Calu3 (cell line): ENCODE data around the gene IRF9. TPM values are rescaled to one million over a fixed set of nuclear protein-coding genes. Genes with fewer than 3 reads are reported as not detected.

Experiments used
- BruUV-seq: library from RNA; stranded (reverse); fragments of 400-500 nt; replicated peaks from 2 replicates; lab custom pipeline; 2021; lab: Mats Ljungman, UMichigan
- CTCF ChIA-PET: fragments of 300-600 bp; sonication (Branson Sonifier 250); formaldehyde crosslinking; loops from one replicate; lab custom pipeline; 2022; ENCODE audit warnings: antibody characterized with exemption; lab: Charles Lee
- DNase-seq: peaks from one replicate; pipeline ENCODE4 v3.0.0; 2022
- H3K27ac Mint-ChIP-seq: one replicate; pipeline ENCODE4 v1.8.0; 2022; ENCODE audit warnings: mixed read lengths; ENCODE audit not compliant: unreplicated experiment
- H3K27me3 Mint-ChIP-seq: one replicate; pipeline ENCODE4 v1.8.0; 2022; ENCODE audit warnings: mixed read lengths; ENCODE audit not compliant: unreplicated experiment
- H3K36me3 Mint-ChIP-seq: one replicate; pipeline ENCODE4 v1.8.0; 2022; ENCODE audit warnings: mild to moderate bottlenecking, moderate library complexity, mixed read lengths; ENCODE audit not compliant: insufficient read depth, unreplicated experiment
- H3K4me1 Mint-ChIP-seq: one replicate; pipeline ENCODE4 v1.8.0; 2022; ENCODE audit warnings: mild to moderate bottlenecking, low read depth, mixed read lengths; ENCODE audit not compliant: unreplicated experiment
- H3K4me3 Mint-ChIP-seq: one replicate; pipeline ENCODE4 v1.8.0; 2022; ENCODE audit warnings: mild to moderate bottlenecking, low read depth, moderate library complexity, mixed read lengths; ENCODE audit not compliant: unreplicated experiment
- H3K9me3 Mint-ChIP-seq: one replicate; pipeline ENCODE4 v1.8.0; 2022; ENCODE audit warnings: low read depth, mixed read lengths; ENCODE audit not compliant: unreplicated experiment
- intact Hi-C: fragments of 100-400 bp; cut with micrococcal nuclease; formaldehyde crosslinking; loops from one replicate; pipeline ENCODE4 v1.10.0; 2022; ENCODE audit not compliant: unreplicated experiment
- total RNA-seq: library from RNA; stranded (reverse); gene quantifications from 2 replicates; pipeline ENCODE4 v1.2.3, GENCODE V29; 2022
- TF ChIP-seq, protein P1 (sequence below): fragments of 200-600 bp; IDR thresholded peaks from one replicate; pipeline ENCODE4 v1.8.0; 2022; ENCODE audit warnings: antibody characterized with exemption; ENCODE audit not compliant: unreplicated experiment

The IRF9 gene
- total RNA-seq, 1 experiment from 2014 or later, result 124 TPM

DNA sequence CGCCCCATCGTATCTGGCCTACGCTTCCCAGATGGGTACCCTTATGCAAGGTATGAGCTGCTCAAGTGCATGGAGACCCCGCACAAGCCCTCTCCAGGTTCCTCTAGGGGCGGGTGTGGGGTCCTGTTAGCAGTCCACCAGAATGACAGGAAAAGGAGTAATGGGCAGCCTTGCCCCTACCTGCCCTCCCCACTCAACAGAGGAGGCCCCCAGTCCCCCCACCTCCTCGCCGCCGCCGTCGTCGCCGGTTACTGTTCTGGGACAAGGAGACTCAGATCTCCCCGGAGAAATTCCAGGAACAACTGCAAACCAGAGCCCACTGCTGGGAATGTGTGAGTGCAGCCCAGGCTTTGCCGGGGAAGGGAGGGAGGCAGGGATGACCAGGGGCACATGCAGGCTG lies 16.8 kb downstream of the IRF9 start:
- TF ChIP-seq, protein P1, sequence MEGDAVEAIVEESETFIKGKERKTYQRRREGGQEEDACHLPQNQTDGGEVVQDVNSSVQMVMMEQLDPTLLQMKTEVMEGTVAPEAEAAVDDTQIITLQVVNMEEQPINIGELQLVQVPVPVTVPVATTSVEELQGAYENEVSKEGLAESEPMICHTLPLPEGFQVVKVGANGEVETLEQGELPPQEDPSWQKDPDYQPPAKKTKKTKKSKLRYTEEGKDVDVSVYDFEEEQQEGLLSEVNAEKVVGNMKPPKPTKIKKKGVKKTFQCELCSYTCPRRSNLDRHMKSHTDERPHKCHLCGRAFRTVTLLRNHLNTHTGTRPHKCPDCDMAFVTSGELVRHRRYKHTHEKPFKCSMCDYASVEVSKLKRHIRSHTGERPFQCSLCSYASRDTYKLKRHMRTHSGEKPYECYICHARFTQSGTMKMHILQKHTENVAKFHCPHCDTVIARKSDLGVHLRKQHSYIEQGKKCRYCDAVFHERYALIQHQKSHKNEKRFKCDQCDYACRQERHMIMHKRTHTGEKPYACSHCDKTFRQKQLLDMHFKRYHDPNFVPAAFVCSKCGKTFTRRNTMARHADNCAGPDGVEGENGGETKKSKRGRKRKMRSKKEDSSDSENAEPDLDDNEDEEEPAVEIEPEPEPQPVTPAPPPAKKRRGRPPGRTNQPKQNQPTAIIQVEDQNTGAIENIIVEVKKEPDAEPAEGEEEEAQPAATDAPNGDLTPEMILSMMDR, result no peak
- intact Hi-C loops, result no loop called here
- DNase-seq, result no peak
- no peak overlapping the region for H3K4me3 Mint-ChIP-seq
- no peaks in the 10 kb centered on the region for H3K9me3 Mint-ChIP-seq
- H3K36me3 Mint-ChIP-seq, result peaks cover 67% of the 10 kb centered on the region
- H3K27me3 Mint-ChIP-seq, result no peaks in the 10 kb centered on the region
- CTCF ChIA-PET, result no interaction called here
- H3K27ac Mint-ChIP-seq, result no peak overlapping the region
- no peaks in the 10 kb centered on the region for H3K4me1 Mint-ChIP-seq
- BruUV-seq, result no TSS peak

DNA sequence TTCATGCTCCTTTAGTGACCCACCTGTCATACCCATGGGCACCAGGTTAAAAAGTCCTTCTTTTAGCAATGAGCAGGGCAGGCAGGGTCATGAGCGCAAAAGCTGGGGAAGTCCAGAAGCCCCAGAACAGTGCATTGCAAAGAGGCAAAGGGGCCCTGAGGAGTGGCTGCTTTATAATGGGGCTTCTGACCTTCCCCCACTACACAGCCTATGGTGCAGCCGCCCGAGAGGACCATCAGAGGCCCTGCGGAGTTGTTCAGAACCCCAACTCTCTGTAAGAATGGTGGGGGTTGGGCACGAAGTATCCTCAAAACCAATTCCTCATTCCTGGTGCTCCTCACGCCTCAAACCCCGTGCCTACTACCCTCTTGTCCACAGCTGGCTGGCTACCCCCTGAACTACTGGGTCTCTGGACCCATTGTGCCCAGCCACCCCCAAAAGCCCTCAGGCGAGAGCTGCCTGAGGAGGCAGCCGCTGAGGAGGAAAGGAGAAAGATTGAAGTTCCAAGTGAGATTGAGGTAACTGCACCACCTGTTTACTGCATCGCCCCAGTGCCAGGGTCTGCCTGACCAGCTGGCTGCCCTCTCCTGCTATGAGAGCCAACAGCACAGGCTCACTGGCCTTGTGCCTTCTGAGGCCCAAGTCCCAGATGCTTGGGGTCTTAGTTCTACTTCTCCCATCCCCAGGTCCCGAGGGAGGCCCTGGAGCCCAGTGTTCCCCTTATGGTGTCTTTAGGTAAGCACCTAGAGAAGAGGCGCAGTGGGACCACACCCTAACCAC lies 17.5 kb downstream of the IRF9 start:
- DNase-seq, result no peak
- no peaks in the 10 kb centered on the region for H3K4me1 Mint-ChIP-seq
- H3K4me3 Mint-ChIP-seq, result no peak overlapping the region
- no peaks in the 10 kb centered on the region for H3K27me3 Mint-ChIP-seq
- CTCF ChIA-PET, result no interaction called here
- H3K36me3 Mint-ChIP-seq, result peaks cover 70% of the 10 kb centered on the region
- intact Hi-C loops, result no loop called here
- H3K9me3 Mint-ChIP-seq, result no peaks in the 10 kb centered on the region
- BruUV-seq, result no TSS peak
- TF ChIP-seq, protein P1, result no peak
- H3K27ac Mint-ChIP-seq, result peak overlapping the region; percentile 31

DNA sequence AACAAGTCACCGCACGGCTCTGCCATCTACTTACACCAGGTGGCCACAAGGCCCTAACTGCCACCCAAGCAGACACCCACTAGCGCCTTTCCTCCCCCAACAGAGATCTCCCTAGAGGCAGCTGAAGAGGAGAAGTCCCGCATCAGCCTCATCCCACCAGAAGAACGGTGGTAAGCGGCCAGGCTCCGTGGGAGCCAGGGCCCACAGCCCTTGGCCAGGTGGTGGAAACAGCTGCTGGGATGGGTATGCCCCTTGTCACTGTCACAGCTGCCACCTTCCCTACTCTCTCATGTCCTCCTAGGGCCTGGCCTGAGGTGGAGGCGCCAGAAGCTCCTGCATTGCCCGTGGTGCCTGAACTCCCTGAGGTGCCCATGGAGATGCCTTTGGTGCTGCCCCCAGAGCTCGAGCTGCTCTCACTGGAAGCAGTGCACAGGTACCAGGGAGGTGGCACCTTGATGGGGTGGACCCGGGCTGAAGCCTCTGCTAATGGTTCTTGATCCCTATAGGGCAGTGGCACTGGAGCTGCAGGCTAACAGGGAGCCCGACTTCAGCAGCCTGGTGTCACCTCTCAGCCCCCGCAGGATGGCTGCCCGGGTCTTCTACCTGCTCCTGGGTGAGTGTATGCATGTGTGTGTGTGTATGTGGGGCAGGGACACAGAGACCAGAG lies 18.4 kb downstream of the IRF9 start:
- DNase-seq, result no peak
- peak overlapping the region; percentile 31 for H3K27ac Mint-ChIP-seq
- H3K27me3 Mint-ChIP-seq, result no peaks in the 10 kb centered on the region
- TF ChIP-seq, protein P1, result no peak
- H3K4me1 Mint-ChIP-seq, result no peaks in the 10 kb centered on the region
- intact Hi-C loops, result no loop called here
- no TSS peak for BruUV-seq
- H3K4me3 Mint-ChIP-seq, result no peak overlapping the region
- no peaks in the 10 kb centered on the region for H3K9me3 Mint-ChIP-seq
- peaks cover 67% of the 10 kb centered on the region for H3K36me3 Mint-ChIP-seq
- CTCF ChIA-PET, result no interaction called here

DNA sequence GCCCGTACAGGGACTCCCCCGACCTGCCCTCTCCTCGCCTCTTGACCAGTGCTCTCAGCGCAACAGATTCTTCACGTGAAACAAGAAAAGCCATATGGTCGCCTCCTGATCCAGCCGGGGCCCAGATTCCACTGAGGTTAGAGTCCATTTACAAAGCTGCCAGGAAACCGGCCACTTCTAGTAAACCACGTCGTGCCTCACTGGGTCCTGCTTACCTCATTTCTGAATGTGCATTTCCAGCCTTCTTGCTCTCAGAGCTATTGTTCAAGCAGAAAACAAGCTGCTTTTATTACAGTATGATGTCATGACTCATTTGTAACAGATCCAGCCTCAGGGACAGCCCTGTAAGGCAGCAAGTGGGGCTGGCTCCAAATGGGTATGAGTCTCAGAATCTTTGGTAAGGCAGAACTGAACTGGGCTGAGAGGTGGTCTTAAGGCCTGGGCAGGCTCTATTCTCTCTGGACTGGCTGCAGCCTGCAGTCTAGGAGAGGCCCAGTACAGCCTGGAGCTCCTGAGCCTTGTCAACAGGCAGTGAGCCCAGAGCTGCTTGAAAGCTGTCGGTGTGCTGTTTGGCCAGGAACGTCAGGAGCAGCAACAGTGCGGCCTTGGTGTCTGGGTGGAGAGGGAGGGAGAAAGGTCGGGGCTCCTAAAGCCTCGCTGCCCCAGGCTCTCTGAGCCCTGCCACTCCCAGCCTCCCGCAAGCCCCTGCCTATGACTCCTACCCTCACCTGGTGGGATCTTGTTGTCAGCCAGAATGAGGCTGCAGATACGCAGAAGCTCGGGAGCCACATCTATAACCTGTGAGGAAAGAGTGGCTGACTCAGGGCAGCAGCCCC lies 19.1 kb downstream of the IRF9 start:
- no TSS peak for BruUV-seq
- H3K36me3 Mint-ChIP-seq, result peaks cover 63% of the 10 kb centered on the region
- CTCF ChIA-PET, result no interaction called here
- no peak for DNase-seq
- no peak overlapping the region for H3K27ac Mint-ChIP-seq
- TF ChIP-seq, protein P1, result no peak
- intact Hi-C loops, result no loop called here
- no peak overlapping the region for H3K4me3 Mint-ChIP-seq
- H3K4me1 Mint-ChIP-seq, result no peaks in the 10 kb centered on the region
- no peaks in the 10 kb centered on the region for H3K27me3 Mint-ChIP-seq
- H3K9me3 Mint-ChIP-seq, result no peaks in the 10 kb centered on the region
